ENCODE measurements around the gene KDM4B. TPM values are rescaled to one million over a fixed set of nuclear protein-coding genes. Genes with fewer than 3 reads are reported as not detected.
A peak's percentile ranks its signal among the peaks of the same experiment; 100 is the strongest.
"Not testable (repeated sequence)": the region's sequence is repeated elsewhere in the genome, so short reads cannot be mapped to it uniquely, and the experiment has no call there.

The KDM4B gene
- total and polyA plus RNA-seq, 2 donors (not counting 1 experiment from before 2014, with no cell fraction given) = 6.4 to 14.4 TPM

DNA sequence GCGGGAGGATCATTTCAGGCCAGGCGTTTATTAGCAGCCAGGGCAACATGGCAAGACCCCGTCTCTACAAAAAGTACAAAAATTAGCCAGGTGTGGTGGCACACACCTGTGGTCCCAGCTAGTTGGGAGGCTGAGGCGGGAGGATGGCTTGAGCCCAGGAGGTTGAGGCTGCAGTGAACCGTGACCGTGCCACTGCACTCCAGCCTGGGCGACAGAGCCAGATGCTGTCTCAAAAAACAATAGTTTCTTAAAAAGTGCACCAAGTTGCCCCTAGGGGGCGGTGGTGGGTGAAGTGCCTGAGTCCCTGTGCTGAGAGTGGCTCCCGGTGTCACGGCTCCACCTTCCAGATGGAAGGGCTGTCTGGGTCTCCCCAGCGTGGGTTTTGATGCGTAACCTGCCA is 60.7 kb downstream of the KDM4B start:
- not testable (repeated sequence) for H3K9me3 ChIP-seq (ENCODE audit: control insufficient read depth, insufficient read depth, low read depth, low read length); H3K36me3 ChIP-seq (ENCODE audit: control insufficient read depth, insufficient read depth, low read length); H3K27me3 ChIP-seq (ENCODE audit: control insufficient read depth, insufficient read depth, low read length); H4K20me1 ChIP-seq (ENCODE audit: control insufficient read depth, extremely low read depth, insufficient read depth, low read length); H3K9ac ChIP-seq (ENCODE audit: insufficient read depth, low read length); H3K4me3 ChIP-seq (replicated peaks in 1 of 4; ENCODE audit: control extremely low read depth in 1 of 4, insufficient read depth in 1 of 4, low read depth in 3 of 4, low read length in 4 of 4); H2AFZ ChIP-seq (ENCODE audit: low read length); H3K4me2 ChIP-seq (ENCODE audit: extremely low read depth, insufficient read depth, low read length); H3K4me1 ChIP-seq (ENCODE audit: control insufficient read depth, extremely low read depth, insufficient read depth, low read length); H3K27ac ChIP-seq (ENCODE audit: insufficient read depth, low read length)
- peak in 1 of 2 donors; percentile 50 for DNase-seq (ENCODE audit: low read depth in 2 of 2)
- peaks cover 26% of the 10 kb centered on the region for H3K79me2 ChIP-seq (ENCODE audit: control insufficient read depth, insufficient read depth, low read length)
- TF ChIP-seq, protein P1, sequence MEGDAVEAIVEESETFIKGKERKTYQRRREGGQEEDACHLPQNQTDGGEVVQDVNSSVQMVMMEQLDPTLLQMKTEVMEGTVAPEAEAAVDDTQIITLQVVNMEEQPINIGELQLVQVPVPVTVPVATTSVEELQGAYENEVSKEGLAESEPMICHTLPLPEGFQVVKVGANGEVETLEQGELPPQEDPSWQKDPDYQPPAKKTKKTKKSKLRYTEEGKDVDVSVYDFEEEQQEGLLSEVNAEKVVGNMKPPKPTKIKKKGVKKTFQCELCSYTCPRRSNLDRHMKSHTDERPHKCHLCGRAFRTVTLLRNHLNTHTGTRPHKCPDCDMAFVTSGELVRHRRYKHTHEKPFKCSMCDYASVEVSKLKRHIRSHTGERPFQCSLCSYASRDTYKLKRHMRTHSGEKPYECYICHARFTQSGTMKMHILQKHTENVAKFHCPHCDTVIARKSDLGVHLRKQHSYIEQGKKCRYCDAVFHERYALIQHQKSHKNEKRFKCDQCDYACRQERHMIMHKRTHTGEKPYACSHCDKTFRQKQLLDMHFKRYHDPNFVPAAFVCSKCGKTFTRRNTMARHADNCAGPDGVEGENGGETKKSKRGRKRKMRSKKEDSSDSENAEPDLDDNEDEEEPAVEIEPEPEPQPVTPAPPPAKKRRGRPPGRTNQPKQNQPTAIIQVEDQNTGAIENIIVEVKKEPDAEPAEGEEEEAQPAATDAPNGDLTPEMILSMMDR (conservative IDR thresholded peaks at IDR 0.05 in 1 of 2, IDR thresholded peaks at IDR 0.05 in 1 of 2; ENCODE audit: low read depth in 1 of 2, low read length in 2 of 2) = peak; percentile 61 to 73

DNA sequence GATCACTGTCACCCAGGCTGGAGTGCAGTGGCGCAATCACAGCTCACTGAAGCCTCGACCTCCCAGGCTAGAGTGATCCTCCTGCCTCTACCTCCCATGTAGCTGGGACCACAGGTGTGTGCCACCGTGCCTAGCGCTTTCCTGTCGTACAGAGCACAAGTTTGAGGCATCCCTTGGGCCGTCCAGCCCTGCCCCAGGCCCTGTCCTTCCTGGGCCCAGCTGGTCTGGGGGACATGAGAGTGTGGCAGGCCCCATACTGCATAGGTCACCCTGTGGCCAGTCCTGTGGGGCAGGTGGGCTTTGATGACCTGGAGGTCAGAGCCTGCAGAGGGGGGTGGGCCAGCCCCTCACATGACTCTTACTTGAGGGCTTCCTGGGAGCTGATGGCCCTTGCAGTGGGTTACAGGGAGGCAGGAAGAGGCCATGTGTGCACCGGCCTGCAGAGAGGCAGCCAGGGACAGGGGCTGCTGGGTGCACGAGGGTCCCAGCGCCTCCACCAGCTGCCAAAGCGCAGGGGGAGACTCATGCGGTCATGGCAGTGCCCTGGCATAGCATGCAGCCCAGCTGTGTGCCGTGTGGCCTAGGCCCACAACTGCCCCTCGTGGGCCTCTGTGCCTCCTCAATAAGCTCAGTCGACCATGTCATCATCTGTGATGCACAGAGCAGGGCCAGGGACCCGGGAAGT is 61.4 kb downstream of the KDM4B start:
- Histone ChIP-seq H3K4me1 (ENCODE audit: control insufficient read depth, extremely low read depth, insufficient read depth, low read length) (no peaks in the 10 kb centered on the region), H3K9ac (ENCODE audit: insufficient read depth, low read length) (no peak overlapping the region), H4K20me1 (ENCODE audit: control insufficient read depth, extremely low read depth, insufficient read depth, low read length) (no peaks in the 10 kb centered on the region), H3K27me3 (ENCODE audit: control insufficient read depth, insufficient read depth, low read length) (no peaks in the 10 kb centered on the region), H3K36me3 (ENCODE audit: control insufficient read depth, insufficient read depth, low read length) (peaks cover 4% of the 10 kb centered on the region), H3K4me2 (ENCODE audit: extremely low read depth, insufficient read depth, low read length) (no peak overlapping the region), H3K27ac (ENCODE audit: insufficient read depth, low read length) (no peak overlapping the region), H3K79me2 (ENCODE audit: control insufficient read depth, insufficient read depth, low read length) (peaks cover 26% of the 10 kb centered on the region), H3K9me3 (ENCODE audit: control insufficient read depth, insufficient read depth, low read depth, low read length) (no peaks in the 10 kb centered on the region), H2AFZ (ENCODE audit: low read length) (no peak overlapping the region), H3K4me3 (replicated peaks in 1 of 4; ENCODE audit: control extremely low read depth in 1 of 4, insufficient read depth in 1 of 4, low read depth in 3 of 4, low read length in 4 of 4) (no peak overlapping the region)
- TF ChIP-seq, protein P1 (conservative IDR thresholded peaks at IDR 0.05 in 1 of 2, IDR thresholded peaks at IDR 0.05 in 1 of 2; ENCODE audit: low read depth in 1 of 2, low read length in 2 of 2) = no peak
- TF ChIP-seq EZH2 (IDR thresholded peaks at IDR 0.05; ENCODE audit: low read length, missing control alignments) = no peak
- no peak for DNase-seq (ENCODE audit: low read depth in 2 of 2)

DNA sequence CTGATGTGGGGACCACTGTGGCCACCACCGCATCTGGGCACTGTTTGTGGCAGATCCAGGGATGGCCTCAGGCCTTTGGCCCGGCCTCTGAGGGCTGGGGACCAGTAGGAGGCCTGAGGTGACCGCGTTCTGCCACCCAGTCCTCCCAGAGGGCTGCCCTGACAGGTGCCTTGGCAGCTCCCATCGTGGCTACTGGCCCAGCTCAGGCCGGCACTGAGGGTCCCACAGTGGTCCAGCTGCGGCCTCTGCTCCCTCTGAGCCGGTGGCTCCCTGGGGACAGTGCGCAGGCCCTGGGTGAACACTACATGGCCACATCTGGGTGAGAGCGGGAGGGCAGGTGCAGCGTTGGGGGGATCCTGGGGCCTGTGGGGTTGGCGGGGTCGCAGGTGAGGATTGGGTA is 61.9 kb downstream of the KDM4B start:
- H3K9me3 ChIP-seq (ENCODE audit: control insufficient read depth, insufficient read depth, low read depth, low read length) = no peaks in the 10 kb centered on the region
- peaks cover 26% of the 10 kb centered on the region for H3K79me2 ChIP-seq (ENCODE audit: control insufficient read depth, insufficient read depth, low read length)
- peaks cover 4% of the 10 kb centered on the region for H3K36me3 ChIP-seq (ENCODE audit: control insufficient read depth, insufficient read depth, low read length)
- H4K20me1 ChIP-seq (ENCODE audit: control insufficient read depth, extremely low read depth, insufficient read depth, low read length) = no peaks in the 10 kb centered on the region
- H3K4me3 ChIP-seq (replicated peaks in 1 of 4; ENCODE audit: control extremely low read depth in 1 of 4, insufficient read depth in 1 of 4, low read depth in 3 of 4, low read length in 4 of 4) = no peak overlapping the region
- no peaks in the 10 kb centered on the region for H3K27me3 ChIP-seq (ENCODE audit: control insufficient read depth, insufficient read depth, low read length)
- no peak overlapping the region for H2AFZ ChIP-seq (ENCODE audit: low read length)
- TF ChIP-seq EZH2 (IDR thresholded peaks at IDR 0.05; ENCODE audit: low read length, missing control alignments) = no peak
- TF ChIP-seq, protein P1 (conservative IDR thresholded peaks at IDR 0.05 in 1 of 2, IDR thresholded peaks at IDR 0.05 in 1 of 2; ENCODE audit: low read depth in 1 of 2, low read length in 2 of 2) = no peak
- no peak overlapping the region for H3K4me2 ChIP-seq (ENCODE audit: extremely low read depth, insufficient read depth, low read length)
- H3K27ac ChIP-seq (ENCODE audit: insufficient read depth, low read length) = no peak overlapping the region
- no peaks in the 10 kb centered on the region for H3K4me1 ChIP-seq (ENCODE audit: control insufficient read depth, extremely low read depth, insufficient read depth, low read length)
- H3K9ac ChIP-seq (ENCODE audit: insufficient read depth, low read length) = no peak overlapping the region
- no peak for DNase-seq (ENCODE audit: low read depth in 2 of 2)
